Neural cell (in vitro differentiated cells): ENCODE results near the gene SLC6A9. TPM values are rescaled to one million over a fixed set of nuclear protein-coding genes. Genes with fewer than 3 reads are reported as not detected.

Experiments used
- H2AFZ ChIP-seq: fragments of 200-600, 300-800 bp; sonication (generic), shearing (Covaris generic); 2 replicates; pipeline ENCODE4 v1.6.0; 2014; ENCODE audit warnings: low read depth, mild to moderate bottlenecking, antibody characterized with exemption, low read length, moderate library complexity
- H3F3A ChIP-seq: fragments of 200-600 bp; shearing (Covaris generic); 2 replicates; pipeline ENCODE4 v1.6.1; 2016; ENCODE audit warnings: mild to moderate bottlenecking, moderate library complexity, mixed read lengths, antibody characterized with exemption, low read length; ENCODE audit not compliant: insufficient read depth, poor library complexity, severe bottlenecking
- H3K27ac ChIP-seq: fragments of 200-600, 300-800 bp; sonication (generic), shearing (Covaris generic); 2 replicates; pipeline ENCODE4 v1.5.1; 2014; ENCODE audit warnings: mild to moderate bottlenecking, low read length, moderate library complexity
- H3K27me3 ChIP-seq: fragments of 300-800, 200-600 bp; sonication (generic), shearing (Covaris generic); 2 replicates; pipeline ENCODE4 v1.6.0; 2014; ENCODE audit warnings: mild to moderate bottlenecking, low read depth, low read length, moderate library complexity; ENCODE audit not compliant: insufficient read depth
- H3K36me3 ChIP-seq: fragments of 300-800, 200-600 bp; sonication (generic), shearing (Covaris generic); 2 replicates; pipeline ENCODE4 v1.5.1; 2014; ENCODE audit warnings: mild to moderate bottlenecking, antibody characterized with exemption, low read length, moderate library complexity; ENCODE audit not compliant: insufficient read depth
- H3K4me2 ChIP-seq: fragments of 300-800, 200-600 bp; sonication (generic), shearing (Covaris generic); 2 replicates; pipeline ENCODE4 v1.6.0; 2014; ENCODE audit warnings: mild to moderate bottlenecking, low read length
- H3K4me3 ChIP-seq: fragments of 300-800, 200-600 bp; sonication (generic), shearing (Covaris generic); 2 replicates; pipeline ENCODE4 v1.5.1; 2014; ENCODE audit warnings: mild to moderate bottlenecking, low read length, moderate library complexity
- H3K79me2 ChIP-seq: fragments of 200-600 bp; shearing (Covaris generic); replicated peaks from 2 replicates; pipeline ENCODE4 v1.6.0; 2014; ENCODE audit warnings: mild to moderate bottlenecking, low read length, moderate library complexity; ENCODE audit not compliant: insufficient read depth
- H3K9ac ChIP-seq: fragments of 300-800, 200-600 bp; sonication (generic), shearing (Covaris generic); 2 replicates; pipeline ENCODE4 v1.6.1; 2016; ENCODE audit warnings: mild to moderate bottlenecking, low read length, mixed read lengths
- H3K9me2 ChIP-seq: fragments of 200-600 bp; shearing (Covaris generic); 2 replicates; pipeline ENCODE4 v1.6.1; 2016; ENCODE audit warnings: mild to moderate bottlenecking, low read length, mixed read lengths; ENCODE audit not compliant: insufficient read depth
- H3K9me3 ChIP-seq: fragments of 200-600, 300-800 bp; sonication (generic), shearing (Covaris generic); 2 replicates; pipeline ENCODE4 v1.6.1; 2016; ENCODE audit warnings: mild to moderate bottlenecking, mixed run types, low read length, moderate library complexity, mixed read lengths
- H4K20me1 ChIP-seq: fragments of 200-600 bp; shearing (Covaris generic); 2 replicates; pipeline ENCODE4 v1.6.1; 2016; ENCODE audit warnings: mild to moderate bottlenecking, mixed run types; ENCODE audit not compliant: insufficient read depth
- EP300 ChIP-seq: fragments of 450-650 bp; conservative IDR thresholded peaks from 2 replicates; pipeline ENCODE4 v1.6.1; 2014; ENCODE audit warnings: antibody characterized with exemption, mild to moderate bottlenecking, moderate library complexity; ENCODE audit not compliant: poor library complexity, severe bottlenecking
- EZH2 ChIP-seq: fragments of 200-600, 300-800 bp; shearing (Covaris generic), sonication (generic); IDR thresholded peaks from 2 replicates; pipeline ENCODE4 v1.6.1; 2014; ENCODE audit warnings: antibody characterized with exemption, low read length, borderline replicate concordance, mild to moderate bottlenecking; ENCODE audit not compliant: insufficient read depth, poor library complexity, severe bottlenecking
- MXI1 ChIP-seq: fragments of 450-650 bp; conservative IDR thresholded peaks from 2 replicates; pipeline ENCODE4 v1.6.1; 2014; ENCODE audit warnings: antibody characterized with exemption, mild to moderate bottlenecking; ENCODE audit not compliant: poor library complexity, severe bottlenecking
- POLR2AphosphoS5 ChIP-seq: IDR thresholded peaks from 2 replicates; pipeline ENCODE4 v1.6.1; 2012
- RAD21 ChIP-seq: fragments of 450-650 bp; conservative IDR thresholded peaks from 2 replicates; pipeline ENCODE4 v1.6.1; 2014; ENCODE audit warnings: antibody characterized with exemption, mild to moderate bottlenecking, moderate library complexity
- SMC3 ChIP-seq: fragments of 450-650 bp; conservative IDR thresholded peaks from 2 replicates; pipeline ENCODE4 v1.6.1; 2014; ENCODE audit warnings: antibody characterized with exemption, mild to moderate bottlenecking, moderate library complexity; ENCODE audit not compliant: poor library complexity
- TAF1 ChIP-seq: IDR thresholded peaks from 2 replicates; pipeline ENCODE4 v1.6.1; 2012; ENCODE audit warnings: low read depth
- polyA plus RNA-seq: library from polyadenylated mRNA; depleted of rRNA; stranded (reverse); fragments of >200 nt; gene quantifications from 2 replicates; pipeline ENCODE4 v1.2.3, GENCODE V29; 2014
- TF ChIP-seq, protein P1 (sequence below): IDR thresholded peaks from 2 replicates; pipeline ENCODE4 v1.6.1; 2012; ENCODE audit warnings: borderline replicate concordance
- TF ChIP-seq, protein P2 (sequence below): fragments of 450-650 bp; IDR thresholded peaks from 2 replicates; pipeline ENCODE4 v1.5.1; 2014; ENCODE audit warnings: antibody characterized with exemption, mild to moderate bottlenecking, moderate library complexity; ENCODE audit not compliant: poor library complexity, severe bottlenecking

SLC6A9 gene
- polyA plus RNA-seq, 1 donor from 2014 or later, result 1.3 TPM

DNA sequence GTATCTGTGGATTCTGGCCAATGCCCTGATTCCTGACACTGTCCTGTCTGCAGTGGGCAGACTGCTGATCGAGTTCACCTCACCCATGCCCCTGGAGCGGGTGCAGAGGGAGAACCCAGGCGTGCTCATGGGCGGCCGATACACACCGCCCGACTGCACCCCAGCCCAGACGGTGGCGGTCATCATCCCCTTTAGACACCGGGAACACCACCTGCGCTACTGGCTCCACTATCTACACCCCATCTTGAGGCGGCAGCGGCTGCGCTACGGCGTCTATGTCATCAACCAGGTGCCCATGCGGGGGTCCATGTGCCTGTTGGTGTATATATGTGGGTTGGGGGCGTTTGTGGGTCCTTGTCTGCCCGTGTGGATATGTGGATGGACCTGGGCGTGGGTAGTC is 49.6 kb downstream of the SLC6A9 start:
- Histone ChIP-seq H3K4me3 (peak overlapping the region; percentile 91), H3K9me3 (no peaks in the 10 kb centered on the region), H3K27ac (no peak overlapping the region), H3K9ac (no peak overlapping the region), H2AFZ (no peak overlapping the region), H4K20me1 (no peaks in the 10 kb centered on the region), H3K4me2 (no peak overlapping the region), H3K27me3 (no peaks in the 10 kb centered on the region), H3K79me2 (peaks cover 22% of the 10 kb centered on the region), H3K36me3 (no peaks in the 10 kb centered on the region), H3K9me2 (no peaks in the 10 kb centered on the region), H3F3A (no peaks in the 10 kb centered on the region)
- TF ChIP-seq RAD21, result no peak
- TF ChIP-seq, protein P1, sequence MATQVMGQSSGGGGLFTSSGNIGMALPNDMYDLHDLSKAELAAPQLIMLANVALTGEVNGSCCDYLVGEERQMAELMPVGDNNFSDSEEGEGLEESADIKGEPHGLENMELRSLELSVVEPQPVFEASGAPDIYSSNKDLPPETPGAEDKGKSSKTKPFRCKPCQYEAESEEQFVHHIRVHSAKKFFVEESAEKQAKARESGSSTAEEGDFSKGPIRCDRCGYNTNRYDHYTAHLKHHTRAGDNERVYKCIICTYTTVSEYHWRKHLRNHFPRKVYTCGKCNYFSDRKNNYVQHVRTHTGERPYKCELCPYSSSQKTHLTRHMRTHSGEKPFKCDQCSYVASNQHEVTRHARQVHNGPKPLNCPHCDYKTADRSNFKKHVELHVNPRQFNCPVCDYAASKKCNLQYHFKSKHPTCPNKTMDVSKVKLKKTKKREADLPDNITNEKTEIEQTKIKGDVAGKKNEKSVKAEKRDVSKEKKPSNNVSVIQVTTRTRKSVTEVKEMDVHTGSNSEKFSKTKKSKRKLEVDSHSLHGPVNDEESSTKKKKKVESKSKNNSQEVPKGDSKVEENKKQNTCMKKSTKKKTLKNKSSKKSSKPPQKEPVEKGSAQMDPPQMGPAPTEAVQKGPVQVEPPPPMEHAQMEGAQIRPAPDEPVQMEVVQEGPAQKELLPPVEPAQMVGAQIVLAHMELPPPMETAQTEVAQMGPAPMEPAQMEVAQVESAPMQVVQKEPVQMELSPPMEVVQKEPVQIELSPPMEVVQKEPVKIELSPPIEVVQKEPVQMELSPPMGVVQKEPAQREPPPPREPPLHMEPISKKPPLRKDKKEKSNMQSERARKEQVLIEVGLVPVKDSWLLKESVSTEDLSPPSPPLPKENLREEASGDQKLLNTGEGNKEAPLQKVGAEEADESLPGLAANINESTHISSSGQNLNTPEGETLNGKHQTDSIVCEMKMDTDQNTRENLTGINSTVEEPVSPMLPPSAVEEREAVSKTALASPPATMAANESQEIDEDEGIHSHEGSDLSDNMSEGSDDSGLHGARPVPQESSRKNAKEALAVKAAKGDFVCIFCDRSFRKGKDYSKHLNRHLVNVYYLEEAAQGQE, result no peak
- TF ChIP-seq SMC3, result no peak
- no peak for TF ChIP-seq TAF1
- TF ChIP-seq EP300, result no peak
- no peak for TF ChIP-seq EZH2
- TF ChIP-seq, protein P2, sequence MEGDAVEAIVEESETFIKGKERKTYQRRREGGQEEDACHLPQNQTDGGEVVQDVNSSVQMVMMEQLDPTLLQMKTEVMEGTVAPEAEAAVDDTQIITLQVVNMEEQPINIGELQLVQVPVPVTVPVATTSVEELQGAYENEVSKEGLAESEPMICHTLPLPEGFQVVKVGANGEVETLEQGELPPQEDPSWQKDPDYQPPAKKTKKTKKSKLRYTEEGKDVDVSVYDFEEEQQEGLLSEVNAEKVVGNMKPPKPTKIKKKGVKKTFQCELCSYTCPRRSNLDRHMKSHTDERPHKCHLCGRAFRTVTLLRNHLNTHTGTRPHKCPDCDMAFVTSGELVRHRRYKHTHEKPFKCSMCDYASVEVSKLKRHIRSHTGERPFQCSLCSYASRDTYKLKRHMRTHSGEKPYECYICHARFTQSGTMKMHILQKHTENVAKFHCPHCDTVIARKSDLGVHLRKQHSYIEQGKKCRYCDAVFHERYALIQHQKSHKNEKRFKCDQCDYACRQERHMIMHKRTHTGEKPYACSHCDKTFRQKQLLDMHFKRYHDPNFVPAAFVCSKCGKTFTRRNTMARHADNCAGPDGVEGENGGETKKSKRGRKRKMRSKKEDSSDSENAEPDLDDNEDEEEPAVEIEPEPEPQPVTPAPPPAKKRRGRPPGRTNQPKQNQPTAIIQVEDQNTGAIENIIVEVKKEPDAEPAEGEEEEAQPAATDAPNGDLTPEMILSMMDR, result no peak
- no peak for TF ChIP-seq POLR2AphosphoS5
- no peak for TF ChIP-seq MXI1

DNA sequence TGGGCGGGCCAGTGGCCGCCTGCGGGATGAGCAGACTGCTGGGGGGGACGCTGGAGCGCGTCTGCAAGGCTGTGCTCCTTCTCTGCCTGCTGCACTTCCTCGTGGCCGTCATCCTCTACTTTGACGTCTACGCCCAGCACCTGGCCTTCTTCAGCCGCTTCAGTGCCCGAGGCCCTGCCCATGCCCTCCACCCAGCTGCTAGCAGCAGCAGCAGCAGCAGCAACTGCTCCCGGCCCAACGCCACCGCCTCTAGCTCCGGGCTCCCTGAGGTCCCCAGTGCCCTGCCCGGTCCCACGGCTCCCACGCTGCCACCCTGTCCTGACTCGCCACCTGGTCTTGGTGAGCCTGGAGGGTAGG is 50.1 kb downstream of the SLC6A9 start:
- no peak overlapping the region for H3K4me2 ChIP-seq
- H3K27me3 ChIP-seq, result no peaks in the 10 kb centered on the region
- H4K20me1 ChIP-seq, result no peaks in the 10 kb centered on the region
- H3K9me2 ChIP-seq, result no peaks in the 10 kb centered on the region
- peaks cover 27% of the 10 kb centered on the region for H3K79me2 ChIP-seq
- TF ChIP-seq EZH2, result no peak
- TF ChIP-seq EP300, result no peak
- no peak for TF ChIP-seq POLR2AphosphoS5
- TF ChIP-seq TAF1, result no peak
- no peak for TF ChIP-seq SMC3
- no peak for TF ChIP-seq MXI1
- TF ChIP-seq, protein P1, result no peak
- TF ChIP-seq, protein P2, result no peak
- TF ChIP-seq RAD21, result no peak
- no peaks in the 10 kb centered on the region for H3K9me3 ChIP-seq
- H3K36me3 ChIP-seq, result no peaks in the 10 kb centered on the region
- peak overlapping the region; percentile 91 for H3K4me3 ChIP-seq
- H3K9ac ChIP-seq, result no peak overlapping the region
- H3K27ac ChIP-seq, result no peak overlapping the region
- H2AFZ ChIP-seq, result no peak overlapping the region
- no peaks in the 10 kb centered on the region for H3F3A ChIP-seq
